Colon (tissue), 2 donors: ENCODE data around the gene PPFIA4.

Source experiments
- FAIRE-seq: peaks from 2 replicates; lab custom pipeline; 2012; peaks lifted over from hg19 to GRCh38; lab: Jason Lieb, UNC
- donor health status: control.
- donor health status: control.

Gene PPFIA4

DNA sequence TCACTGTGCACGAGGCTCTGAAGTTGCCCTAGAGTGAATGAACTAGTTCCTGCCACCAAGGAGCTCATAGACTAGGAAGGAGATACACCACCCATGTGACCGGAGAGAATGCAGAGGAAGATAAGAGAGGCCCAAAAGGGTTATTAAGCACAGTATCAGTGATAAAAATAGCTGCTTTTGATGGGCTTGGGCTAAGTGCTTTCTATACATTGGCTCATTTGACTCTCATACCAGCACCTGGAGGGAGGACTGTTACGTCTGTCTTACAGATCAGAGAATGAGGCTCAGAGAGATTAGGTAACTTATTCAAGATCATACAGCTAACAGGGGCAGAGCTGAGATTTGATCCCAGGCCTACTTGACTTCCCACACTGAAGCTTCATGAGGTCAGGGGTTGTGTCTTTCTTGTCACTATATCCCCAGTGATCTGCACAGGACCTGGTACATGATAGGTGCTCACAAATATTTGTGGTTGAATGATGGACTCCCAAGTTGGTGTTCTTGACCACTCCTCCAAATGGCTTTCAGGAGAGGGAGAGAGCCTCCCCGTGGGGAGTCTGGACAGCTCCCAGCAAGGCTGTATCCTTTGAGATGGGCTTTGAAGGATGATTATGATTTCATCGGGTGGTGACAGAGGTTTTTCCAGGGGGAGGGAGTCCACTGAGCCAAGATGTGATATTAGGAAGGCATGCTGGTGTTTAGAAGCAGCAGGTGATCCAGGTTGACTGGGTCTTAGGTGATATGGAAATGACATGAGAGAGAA, 14.4 kb downstream of the PPFIA4 start:
- FAIRE-seq: no peak

GRCh38 chr1:203041351-203041932, 15.2 kb downstream of the PPFIA4 start:
- no peak for FAIRE-seq

- FAIRE-seq: no peak
Measured at GRCh38 chr1:203043830-203044545, 17.7 kb downstream of the PPFIA4 start.

DNA sequence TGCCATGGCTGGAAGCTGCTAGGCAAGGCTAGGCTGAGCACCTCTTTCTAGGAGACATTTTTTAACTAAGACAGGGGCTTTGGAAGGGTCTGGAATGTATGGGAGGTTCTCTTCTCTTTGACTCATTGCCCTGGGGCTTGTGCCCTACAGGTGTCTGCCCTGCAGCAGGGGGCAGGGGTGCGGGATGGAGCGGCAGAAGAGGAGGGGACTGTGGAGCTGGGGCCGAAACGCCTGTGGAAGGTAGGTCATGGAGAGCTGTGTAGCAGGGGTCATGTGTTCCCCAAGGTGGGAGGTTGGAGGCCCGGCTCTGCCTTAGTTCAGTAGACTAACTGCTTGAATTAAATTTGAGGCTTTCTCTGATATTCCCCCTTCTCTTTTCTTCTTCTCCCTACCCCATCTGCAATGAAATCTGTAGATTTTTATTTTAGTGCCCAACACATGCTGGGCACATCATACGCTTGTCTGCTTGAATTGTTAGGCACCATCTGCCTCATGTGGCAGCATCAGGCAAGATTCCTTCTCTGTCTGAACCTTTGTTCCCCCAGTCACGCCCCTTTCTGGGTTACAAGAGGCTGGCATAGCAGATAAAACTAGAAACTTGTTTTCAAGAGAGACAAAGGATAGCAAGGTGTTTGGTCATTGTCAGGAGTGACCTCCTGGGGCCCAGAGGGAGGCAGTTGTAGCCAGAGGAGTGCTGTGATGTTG, 18.4 kb downstream of the PPFIA4 start:
- no peak for FAIRE-seq

DNA sequence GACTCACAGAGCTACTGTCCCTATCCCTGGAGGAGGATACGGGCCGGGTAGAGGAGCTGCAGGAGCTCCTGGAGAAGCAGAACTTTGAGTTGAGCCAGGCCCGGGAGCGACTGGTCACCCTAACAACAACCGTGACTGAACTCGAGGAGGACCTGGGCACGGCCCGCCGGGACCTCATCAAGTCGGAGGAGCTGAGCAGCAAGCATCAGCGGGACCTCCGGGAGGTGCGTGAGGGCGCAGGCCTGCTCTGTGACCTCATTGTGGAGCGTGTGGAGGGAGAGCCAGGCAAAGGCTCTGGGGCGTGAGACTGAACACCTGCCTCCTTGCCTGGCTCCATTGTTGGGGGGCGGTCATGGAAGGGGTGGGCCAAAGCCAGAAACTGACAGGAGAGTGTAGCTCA, 19.0 kb downstream of the PPFIA4 start:
- no peak for FAIRE-seq

- FAIRE-seq: no peak
Measured at GRCh38 chr1:203045821-203046594, 19.7 kb downstream of the PPFIA4 start.

- FAIRE-seq: no peak
Measured at GRCh38 chr1:203046984-203047630, 20.8 kb downstream of the PPFIA4 start.

- FAIRE-seq: no peak
Measured at GRCh38 chr1:203048086-203048485, 21.8 kb downstream of the PPFIA4 start.

DNA sequence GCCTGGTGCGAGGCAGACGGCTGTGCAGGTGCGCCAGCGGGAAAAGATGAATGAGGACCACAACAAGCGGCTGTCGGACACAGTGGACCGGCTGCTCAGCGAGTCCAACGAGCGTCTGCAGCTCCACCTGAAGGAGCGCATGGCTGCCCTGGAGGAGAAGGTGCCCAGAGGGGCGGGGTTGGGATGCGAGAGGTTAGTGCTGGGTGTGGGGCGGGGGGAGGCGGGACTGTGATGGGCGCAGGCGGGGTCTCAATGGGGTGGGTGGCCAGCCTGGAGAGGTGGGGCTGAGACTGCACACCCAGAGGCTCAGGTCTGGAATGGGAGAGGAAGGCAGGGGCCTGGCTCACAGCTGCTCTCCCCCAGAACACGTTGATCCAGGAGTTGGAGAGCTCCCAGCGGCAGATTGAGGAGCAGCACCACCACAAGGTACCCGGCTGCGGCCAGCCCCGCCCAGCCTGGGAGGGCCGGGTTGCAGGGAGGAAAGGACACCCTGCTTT, 22.3 kb downstream of the PPFIA4 start:
- FAIRE-seq: no peak

DNA sequence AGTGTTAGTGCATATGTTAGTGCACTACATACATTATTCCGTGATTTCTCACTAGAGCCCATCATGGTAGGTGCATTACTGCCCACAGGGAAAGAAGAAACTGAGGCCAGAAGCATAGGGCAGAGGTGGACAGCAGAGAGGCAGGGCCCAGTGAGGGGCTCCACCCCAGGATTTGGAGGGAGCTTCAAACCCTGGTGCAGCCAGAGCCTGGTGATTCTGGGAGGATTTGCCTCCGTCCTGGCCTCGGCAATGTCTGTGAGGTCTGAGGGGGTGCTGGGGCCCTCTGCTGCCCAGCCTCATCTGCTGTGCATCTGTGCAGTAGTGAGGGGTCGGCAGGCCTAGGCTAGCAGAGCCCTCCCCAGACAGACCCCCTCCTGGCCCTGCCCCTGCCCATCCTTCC, 22.8 kb downstream of the PPFIA4 start:
- FAIRE-seq: no peak

GRCh38 chr1:203049576-203050180, 23.4 kb downstream of the PPFIA4 start:
- no peak for FAIRE-seq

- no peak for FAIRE-seq
Measured at GRCh38 chr1:203050826-203051225, 24.5 kb downstream of the PPFIA4 start.

DNA sequence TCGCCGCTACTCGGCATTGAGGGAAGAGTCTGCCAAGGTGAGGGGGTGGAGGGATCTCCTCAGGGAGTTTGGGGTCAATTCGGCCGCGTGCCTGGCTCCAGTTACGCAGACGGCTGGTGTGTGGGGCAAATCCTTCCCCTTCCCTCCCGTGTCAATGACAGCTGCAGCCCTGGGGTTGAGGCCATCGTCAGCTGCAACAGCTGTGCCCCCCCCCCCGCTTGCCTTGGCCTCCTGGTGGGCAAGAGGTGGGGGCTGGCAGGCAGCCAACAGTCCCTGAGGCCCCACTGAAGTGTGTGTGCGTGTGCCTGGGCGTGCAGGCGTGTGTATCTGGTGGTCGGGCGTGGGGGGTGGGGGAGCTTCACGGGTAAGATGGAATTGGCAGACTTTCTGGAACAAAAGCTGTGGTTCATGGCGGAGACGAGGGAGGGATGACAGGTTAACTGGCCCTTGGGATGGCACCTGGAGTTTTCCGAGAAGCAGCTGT, 25.6 kb downstream of the PPFIA4 start:
- no peak for FAIRE-seq

DNA sequence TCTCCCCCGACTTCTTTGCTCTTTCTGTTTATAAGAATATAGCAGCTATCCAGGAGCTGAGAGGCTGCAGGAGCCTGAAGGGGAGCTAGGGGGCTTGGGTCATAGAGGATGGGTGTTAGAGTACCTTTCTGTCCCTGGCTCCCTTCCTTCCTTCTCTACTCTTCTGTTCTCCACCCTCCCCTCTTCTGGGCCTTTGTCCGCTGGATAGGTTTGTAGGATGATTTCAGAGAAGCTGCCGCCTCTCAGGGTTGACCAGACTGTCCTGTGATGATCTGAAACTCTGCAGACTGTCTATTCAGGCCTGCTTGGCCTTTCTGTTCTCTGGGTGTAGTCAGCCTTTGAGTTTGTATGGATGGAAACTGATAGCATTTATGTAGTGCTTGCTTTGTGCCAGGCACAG, 26.3 kb downstream of the PPFIA4 start:
- FAIRE-seq: no peak

GRCh38 chr1:203054184-203054583, 27.9 kb downstream of the PPFIA4 start:
- no peak for FAIRE-seq

- FAIRE-seq: no peak
Measured at GRCh38 chr1:203054642-203055041, 28.4 kb downstream of the PPFIA4 start.

DNA sequence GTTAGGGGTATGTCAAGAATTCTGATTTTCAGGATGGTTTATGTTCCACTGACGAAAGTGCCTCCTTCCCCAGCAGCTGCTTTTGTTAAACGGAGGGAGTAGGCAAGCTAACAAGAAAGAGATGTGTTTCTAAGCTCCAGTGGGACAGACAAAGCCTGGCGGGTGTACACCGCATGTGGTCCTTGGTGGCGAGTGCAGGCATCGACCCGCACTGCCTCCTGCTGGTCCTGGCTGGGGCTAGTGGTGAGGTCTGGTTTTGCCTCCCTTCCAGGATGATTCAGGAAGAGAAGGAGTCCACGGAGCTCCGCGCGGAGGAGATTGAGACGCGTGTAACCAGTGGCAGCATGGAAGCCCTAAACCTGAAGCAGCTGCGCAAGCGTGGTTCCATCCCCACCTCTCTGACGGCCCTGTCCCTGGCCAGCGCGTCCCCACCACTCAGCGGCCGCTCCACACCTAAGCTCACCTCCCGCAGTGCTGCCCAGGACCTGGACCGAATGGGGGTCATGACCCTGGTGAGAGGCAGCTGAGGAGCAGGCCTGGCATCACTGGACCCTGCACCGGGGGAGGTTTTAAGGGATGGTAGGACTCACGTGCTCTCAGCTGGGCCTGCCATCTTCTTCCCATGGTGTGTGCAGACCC, 29.0 kb downstream of the PPFIA4 start:
- FAIRE-seq: no peak

GRCh38 chr1:203056012-203056411, 29.7 kb downstream of the PPFIA4 start:
- FAIRE-seq: no peak

DNA sequence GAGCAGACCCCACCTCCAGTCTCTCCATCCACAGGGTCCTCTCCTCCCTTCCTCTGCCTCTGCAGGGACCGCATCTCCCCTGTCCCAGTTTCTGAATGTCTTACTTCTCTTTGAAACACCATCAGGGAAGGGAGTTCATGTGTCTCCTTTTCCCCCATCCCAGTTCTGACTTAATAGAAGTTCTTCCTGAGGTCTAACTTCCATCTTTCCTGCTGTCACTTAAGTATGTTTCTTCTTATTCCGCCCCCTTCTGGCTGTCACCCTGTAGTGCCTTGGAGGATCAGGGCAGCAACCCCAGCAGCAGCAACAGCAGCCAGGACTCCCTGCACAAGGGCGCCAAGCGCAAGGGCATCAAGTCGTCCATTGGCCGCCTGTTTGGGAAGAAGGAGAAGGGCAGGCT, 30.2 kb downstream of the PPFIA4 start:
- no peak for FAIRE-seq
